ENCODE data around the gene ATXN10. TPM values are rescaled to one million over a fixed set of nuclear protein-coding genes. Genes with fewer than 3 reads are reported as not detected.

The ATXN10 gene
- total and polyA plus RNA-seq, 10 of the 15 experiments (the other 5 are each of a cell fraction or from before 2014, with no cell fraction given), result 29.2 to 249 (median 146) TPM

- no peak for DNase-seq (ENCODE audit: low read depth, low spot score)
- no peaks in the 10 kb centered on the region for H3K9me3 ChIP-seq (replicated peaks; ENCODE audit: control insufficient read depth, insufficient read depth, low read length)
- peaks cover 1 to 3% of the 10 kb centered on the region in 2 experiments; a peak in 3 of 4 replicates for H3K36me3 ChIP-seq (ENCODE audit: control insufficient read depth in 2 of 2, insufficient read depth in 2 of 2, low read length in 1 of 2)
- TF ChIP-seq RAD51 (IDR thresholded peaks at IDR 0.05) (no peak), SUZ12 (IDR thresholded peaks at IDR 0.05; ENCODE audit: unreplicated experiment) (no peak), TBL1XR1 (IDR thresholded peaks at IDR 0.05; ENCODE audit: low read depth, low read length) (no peak), ZSCAN29 (IDR thresholded peaks at IDR 0.05) (no peak), SMAD1 (IDR thresholded peaks at IDR 0.05; ENCODE audit: low read depth, partially characterized antibody) (no peak), USF2 (IDR thresholded peaks at IDR 0.05; ENCODE audit: borderline replicate concordance, low read depth, low read length) (no peak), REST (IDR thresholded peaks at IDR 0.05; ENCODE audit: low read depth, low read length) (no peak), IKZF2 (IDR thresholded peaks at IDR 0.05) (no peak), CEBPB (IDR thresholded peaks at IDR 0.05; ENCODE audit: borderline replicate concordance in 1 of 2, low read depth in 2 of 2, low read length in 2 of 2) (no peak), STAT1 (conservative IDR thresholded peaks at IDR 0.05) (no peak), USF1 (IDR thresholded peaks at IDR 0.05; ENCODE audit: borderline replicate concordance, extremely low read length, insufficient read depth, low read depth, low read length) (no peak), STAT3 (IDR thresholded peaks at IDR 0.05; ENCODE audit: low read depth, low read length) (no peak)
- no peaks in the 10 kb centered on the region for H3K79me2 ChIP-seq (ENCODE audit: control insufficient read depth, insufficient read depth, low read length)
- CTCF ChIA-PET, result no interaction called here
- 96% methylated on average over 3 of the region's 3 CpGs for WGBS (ENCODE audit: insufficient coverage, insufficient replicate concordance, low lambda C conversion rate, missing lambda C conversion rate)
- SMC1A ChIA-PET (ENCODE audit: uncharacterized antibody, unreplicated experiment), result interaction anchor here (0.6 kb wide), 1 partner anchor 93 kb away, joined by 3 read pairs; no protein-coding TSS in a partner anchor
- H3K27ac ChIP-seq (ENCODE audit: control insufficient read depth, insufficient read depth), result no peak overlapping the region
- H3K4me3 ChIP-seq, result no peak overlapping the region
- in situ Hi-C loops (cut with MboI) (no loop called here), intact Hi-C loops (cut with micrococcal nuclease; ENCODE audit: unreplicated experiment) (no loop called here)
- no peak overlapping the region for H3K4me2 ChIP-seq (ENCODE audit: control insufficient read depth, insufficient read depth)
- H4K20me1 ChIP-seq (ENCODE audit: control insufficient read depth, insufficient read depth), result no peaks in the 10 kb centered on the region
- RAD21 ChIA-PET (ENCODE audit: unreplicated experiment), result interaction anchor here (0.7 kb wide), 1 partner anchor 242 kb away, joined by 4 read pairs; no protein-coding TSS in a partner anchor
- POLR2A ChIA-PET, result no interaction called here
- H2AFZ ChIP-seq (ENCODE audit: control insufficient read depth, low read depth, low read length), result no peak overlapping the region
- no peak for FAIRE-seq
- ATAC-seq, result no peak
- H3K27me3 ChIP-seq (replicated peaks in 1 of 2; ENCODE audit: control insufficient read depth in 2 of 2, insufficient read depth in 2 of 2, low read length in 1 of 2), result no peaks in the 10 kb centered on the region
- BruUV-seq (replicated peaks), result no TSS peak
- no peaks in the 10 kb centered on the region for H3K4me1 ChIP-seq (ENCODE audit: control insufficient read depth, insufficient read depth, low read length)
- H3K9ac ChIP-seq (ENCODE audit: control insufficient read depth, insufficient read depth, low read length), result no peak overlapping the region
Measured at GRCh38 chr22:45735273-45735672, 63.6 kb downstream of the ATXN10 start.

Data from GM12878 (cell line).